Measurements from ENCODE around the gene CFAP74.
"Not testable (repeated sequence)": the region's sequence is repeated elsewhere in the genome, so short reads cannot be mapped to it uniquely, and the experiment has no call there.

The CFAP74 gene

DNA sequence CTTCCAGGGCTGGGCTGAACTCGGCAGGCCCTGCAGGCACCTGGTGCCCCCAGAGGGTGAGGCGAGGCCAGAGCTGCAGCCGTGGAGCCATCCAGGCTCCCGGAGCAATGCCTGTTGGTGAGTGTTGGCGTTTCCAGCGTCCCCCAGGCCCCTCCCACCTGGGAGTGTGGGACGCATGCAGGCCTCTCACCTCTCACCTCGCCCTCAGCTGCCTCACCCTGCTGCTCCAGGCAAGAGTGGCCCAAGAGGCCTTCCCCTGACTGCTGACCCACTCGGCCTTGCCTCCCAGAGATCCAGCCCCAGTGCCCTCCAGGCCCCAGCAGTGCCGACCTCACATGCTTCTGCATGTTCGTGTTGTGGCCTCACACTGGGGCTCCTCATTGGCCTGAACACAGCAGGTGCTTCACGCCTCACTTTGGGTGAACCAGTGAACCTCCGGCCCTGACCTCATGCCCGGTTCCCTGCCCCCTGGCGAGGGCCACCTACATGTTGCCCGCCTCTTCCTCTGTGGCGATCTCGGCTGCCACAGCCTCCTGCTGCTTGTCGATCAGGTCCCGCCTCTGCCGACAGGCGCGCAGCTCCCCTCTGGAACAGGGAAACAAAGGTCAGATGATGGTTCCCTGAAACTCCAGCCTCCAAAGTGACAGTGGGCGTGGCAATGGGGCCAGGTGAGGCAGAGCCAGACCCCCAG is 17.0 kb downstream of the CFAP74 start:
- H3K9me3 ChIP-seq (ENCODE audit: control insufficient read depth, low read length): no peaks in the 10 kb centered on the region
- no peak overlapping the region for H3K4me2 ChIP-seq (ENCODE audit: low read length)
- H2AFZ ChIP-seq: no peak overlapping the region
- no peaks in the 10 kb centered on the region for H3K36me3 ChIP-seq (ENCODE audit: control insufficient read depth, insufficient read depth, low read length)
- H3K27me3 ChIP-seq (ENCODE audit: control insufficient read depth, insufficient read depth, low read length): no peaks in the 10 kb centered on the region
- no peaks in the 10 kb centered on the region for H3K79me2 ChIP-seq
- no peak overlapping the region for H3K9ac ChIP-seq
- H3K4me3 ChIP-seq (ENCODE audit: low read depth, low read length): no peak overlapping the region
- H3K27ac ChIP-seq: no peak overlapping the region
- H3K4me1 ChIP-seq: no peaks in the 10 kb centered on the region
- TF ChIP-seq, protein P1, sequence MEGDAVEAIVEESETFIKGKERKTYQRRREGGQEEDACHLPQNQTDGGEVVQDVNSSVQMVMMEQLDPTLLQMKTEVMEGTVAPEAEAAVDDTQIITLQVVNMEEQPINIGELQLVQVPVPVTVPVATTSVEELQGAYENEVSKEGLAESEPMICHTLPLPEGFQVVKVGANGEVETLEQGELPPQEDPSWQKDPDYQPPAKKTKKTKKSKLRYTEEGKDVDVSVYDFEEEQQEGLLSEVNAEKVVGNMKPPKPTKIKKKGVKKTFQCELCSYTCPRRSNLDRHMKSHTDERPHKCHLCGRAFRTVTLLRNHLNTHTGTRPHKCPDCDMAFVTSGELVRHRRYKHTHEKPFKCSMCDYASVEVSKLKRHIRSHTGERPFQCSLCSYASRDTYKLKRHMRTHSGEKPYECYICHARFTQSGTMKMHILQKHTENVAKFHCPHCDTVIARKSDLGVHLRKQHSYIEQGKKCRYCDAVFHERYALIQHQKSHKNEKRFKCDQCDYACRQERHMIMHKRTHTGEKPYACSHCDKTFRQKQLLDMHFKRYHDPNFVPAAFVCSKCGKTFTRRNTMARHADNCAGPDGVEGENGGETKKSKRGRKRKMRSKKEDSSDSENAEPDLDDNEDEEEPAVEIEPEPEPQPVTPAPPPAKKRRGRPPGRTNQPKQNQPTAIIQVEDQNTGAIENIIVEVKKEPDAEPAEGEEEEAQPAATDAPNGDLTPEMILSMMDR (IDR thresholded peaks at IDR 0.05): no peak

DNA sequence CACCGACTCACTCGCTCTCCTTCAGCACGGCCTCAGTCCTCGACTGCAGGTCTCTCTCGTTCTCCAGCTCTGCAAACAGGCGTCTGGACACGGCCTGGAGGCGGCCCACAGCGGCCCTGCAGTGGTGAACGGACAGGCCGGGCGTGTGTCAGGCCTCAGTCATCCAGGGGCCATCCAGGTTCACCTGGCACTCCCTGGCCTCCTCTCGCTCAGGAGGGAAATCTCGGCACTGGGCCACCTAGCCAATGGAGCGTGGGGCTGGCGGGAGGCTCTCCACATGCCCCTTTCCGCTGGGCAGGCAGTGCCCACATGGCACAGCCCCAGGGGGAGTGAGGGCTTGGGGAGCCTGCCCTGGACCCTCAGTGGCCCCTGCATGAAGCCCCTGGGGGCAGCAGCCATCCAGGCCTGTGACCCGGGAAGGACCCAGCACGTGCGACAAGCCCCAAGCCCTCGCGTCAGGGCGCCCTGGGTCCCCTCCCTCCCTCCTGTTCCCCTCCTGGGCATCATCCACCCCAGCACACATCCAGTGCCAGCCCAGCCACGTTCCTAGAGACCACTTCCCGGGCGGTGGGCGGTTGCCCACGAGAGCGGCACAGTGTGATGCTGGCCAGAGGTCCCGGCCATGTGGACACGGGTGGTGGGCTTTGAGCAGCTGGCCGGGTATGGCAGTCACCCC is 18.1 kb downstream of the CFAP74 start:
- Histone ChIP-seq H3K36me3 (ENCODE audit: control insufficient read depth, insufficient read depth, low read length) (no peaks in the 10 kb centered on the region), H2AFZ (no peak overlapping the region), H3K9ac (no peak overlapping the region), H3K27me3 (ENCODE audit: control insufficient read depth, insufficient read depth, low read length) (no peaks in the 10 kb centered on the region), H3K27ac (no peak overlapping the region), H3K4me1 (no peaks in the 10 kb centered on the region), H3K4me2 (ENCODE audit: low read length) (no peak overlapping the region), H3K79me2 (no peaks in the 10 kb centered on the region), H3K9me3 (ENCODE audit: control insufficient read depth, low read length) (no peaks in the 10 kb centered on the region), H3K4me3 (ENCODE audit: low read depth, low read length) (no peak overlapping the region)
- TF ChIP-seq, protein P1 (IDR thresholded peaks at IDR 0.05): no peak

DNA sequence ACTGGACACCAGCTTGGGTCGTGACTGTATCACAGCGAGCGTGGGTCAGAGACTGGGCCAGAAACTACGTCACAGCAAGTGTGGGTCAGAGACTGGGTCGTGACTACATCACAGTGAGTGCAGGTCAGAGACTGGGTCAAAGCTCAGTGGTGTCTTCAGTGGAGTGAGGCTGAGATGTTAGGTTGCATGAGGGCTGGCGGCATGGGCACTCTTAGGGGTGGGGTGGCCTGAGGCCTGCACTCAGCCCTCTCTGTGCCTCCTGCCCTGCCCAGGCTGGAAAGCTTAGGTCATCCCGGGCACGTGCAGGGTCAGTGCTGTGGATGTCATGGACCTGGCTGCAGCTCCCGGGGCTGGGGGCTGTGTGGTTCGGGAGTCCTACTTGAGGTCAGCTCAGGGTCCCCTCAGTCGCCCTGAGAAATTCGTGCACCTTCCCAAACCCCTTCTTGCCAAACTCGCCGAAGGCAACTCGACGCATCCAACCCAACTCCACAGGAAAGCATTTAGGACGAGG is 19.0 kb downstream of the CFAP74 start:
- H3K4me1 ChIP-seq: no peaks in the 10 kb centered on the region
- no peak overlapping the region for H3K4me2 ChIP-seq (ENCODE audit: low read length)
- TF ChIP-seq, protein P1 (IDR thresholded peaks at IDR 0.05): no peak
- no peaks in the 10 kb centered on the region for H3K36me3 ChIP-seq (ENCODE audit: control insufficient read depth, insufficient read depth, low read length)
- no peak overlapping the region for H3K4me3 ChIP-seq (ENCODE audit: low read depth, low read length)
- no peak overlapping the region for H2AFZ ChIP-seq
- H3K9me3 ChIP-seq (ENCODE audit: control insufficient read depth, low read length): no peaks in the 10 kb centered on the region
- H3K79me2 ChIP-seq: no peaks in the 10 kb centered on the region
- H3K9ac ChIP-seq: no peak overlapping the region
- H3K27ac ChIP-seq: no peak overlapping the region
- no peaks in the 10 kb centered on the region for H3K27me3 ChIP-seq (ENCODE audit: control insufficient read depth, insufficient read depth, low read length)

DNA sequence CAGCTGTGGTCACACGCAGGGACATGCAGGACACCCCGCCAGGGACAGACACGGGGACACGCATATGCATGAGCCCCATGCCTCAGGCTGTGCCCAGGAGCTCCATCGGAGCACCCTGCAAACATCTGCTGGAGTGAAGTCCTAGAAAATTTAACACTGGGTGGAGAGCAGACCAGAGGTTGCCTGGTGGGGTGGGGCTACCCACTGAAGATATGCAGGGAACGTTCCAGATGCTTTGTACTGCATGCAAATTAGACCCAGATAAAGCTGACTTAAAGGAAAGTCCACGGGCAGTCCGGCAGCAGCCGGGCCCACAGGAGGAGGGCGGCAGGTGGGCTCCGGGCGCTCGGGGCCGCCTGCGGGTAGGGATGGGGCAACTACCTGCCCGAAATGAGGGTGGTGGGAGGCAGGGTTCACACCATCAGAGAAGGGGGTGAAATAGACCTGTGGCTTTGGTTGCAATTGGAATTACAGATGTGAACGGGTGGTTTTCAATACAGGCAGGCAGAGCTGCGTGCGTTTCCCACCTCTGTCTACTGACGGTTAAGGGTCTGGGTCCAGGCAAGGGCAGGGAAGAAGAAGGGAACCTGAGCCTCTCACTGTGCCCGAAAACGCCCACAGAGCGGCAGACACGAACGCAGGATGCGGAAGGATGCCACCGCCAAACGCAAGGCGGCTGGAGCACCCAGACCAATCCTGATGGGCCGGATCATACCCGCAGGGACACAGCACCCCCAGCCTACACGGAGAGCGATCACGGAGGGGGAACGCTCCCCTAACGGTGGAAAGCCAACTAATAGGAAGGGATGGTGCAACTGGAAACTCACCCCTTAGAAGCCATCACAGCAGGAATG is 21.0 kb downstream of the CFAP74 start:
- Histone ChIP-seq H3K9me3 (ENCODE audit: control insufficient read depth, low read length) (no peaks in the 10 kb centered on the region), H3K9ac (no peak overlapping the region), H3K79me2 (no peaks in the 10 kb centered on the region), H3K27me3 (ENCODE audit: control insufficient read depth, insufficient read depth, low read length) (no peaks in the 10 kb centered on the region), H3K4me3 (ENCODE audit: low read depth, low read length) (no peak overlapping the region), H3K27ac (no peak overlapping the region), H3K36me3 (ENCODE audit: control insufficient read depth, insufficient read depth, low read length) (no peaks in the 10 kb centered on the region), H3K4me2 (ENCODE audit: low read length) (no peak overlapping the region), H2AFZ (no peak overlapping the region), H3K4me1 (no peaks in the 10 kb centered on the region)
- TF ChIP-seq, protein P1 (IDR thresholded peaks at IDR 0.05): no peak

DNA sequence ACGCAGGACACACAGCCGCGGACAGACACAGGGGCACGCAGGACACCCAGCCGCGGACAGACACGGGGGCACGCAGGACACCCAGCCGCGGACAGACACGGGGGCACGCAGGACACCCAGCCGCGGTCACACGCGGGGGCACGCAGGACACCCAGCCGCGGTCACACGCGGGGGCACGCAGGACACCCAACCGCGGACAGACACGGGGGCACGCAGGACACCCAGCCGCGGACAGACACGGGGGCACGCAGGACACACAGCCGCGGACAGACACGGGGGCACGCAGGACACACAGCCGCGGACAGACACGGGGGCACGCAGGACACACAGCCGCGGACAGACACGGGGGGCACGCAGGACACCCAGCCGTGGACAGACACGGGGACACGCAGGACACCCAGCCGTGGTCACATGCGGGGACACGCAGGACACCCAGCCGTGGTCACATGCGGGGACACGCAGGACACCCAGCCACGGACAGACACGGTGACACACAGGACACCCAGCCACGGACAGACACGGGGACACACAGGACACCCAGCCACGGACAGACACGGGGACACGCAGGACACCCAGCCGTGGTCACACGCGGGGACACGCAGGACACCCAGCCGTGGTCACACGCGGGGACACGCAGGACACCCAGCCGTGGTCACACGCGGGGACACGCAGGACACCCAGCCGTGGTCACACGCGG is 21.8 kb downstream of the CFAP74 start:
- H3K9me3 ChIP-seq (ENCODE audit: control insufficient read depth, low read length); H3K27me3 ChIP-seq (ENCODE audit: control insufficient read depth, insufficient read depth, low read length); H3K79me2 ChIP-seq: not testable (repeated sequence)

More for the DNA sequence above, 21.8 kb downstream of the CFAP74 start:
- H2AFZ ChIP-seq; H3K4me1 ChIP-seq; H3K27ac ChIP-seq; H3K4me2 ChIP-seq (ENCODE audit: low read length); H3K9ac ChIP-seq; H3K36me3 ChIP-seq (ENCODE audit: control insufficient read depth, insufficient read depth, low read length); H3K4me3 ChIP-seq (ENCODE audit: low read depth, low read length): not testable (repeated sequence)

Measured in parathyroid adenoma (tissue), 2 donors.